GM18511 (cell line): Measurements from ENCODE around the gene SMG9.
A peak's percentile ranks its signal among the peaks of the same experiment; 100 is the strongest.

ENCODE experiments used
- ATAC-seq: cut with Tn5 transposase; IDR thresholded peaks from one replicate; pipeline ENCODE4 v1.9.1; 2021; ENCODE audit warnings: mild to moderate bottlenecking, moderate library complexity; ENCODE audit not compliant: unreplicated experiment

Gene SMG9, protein sequence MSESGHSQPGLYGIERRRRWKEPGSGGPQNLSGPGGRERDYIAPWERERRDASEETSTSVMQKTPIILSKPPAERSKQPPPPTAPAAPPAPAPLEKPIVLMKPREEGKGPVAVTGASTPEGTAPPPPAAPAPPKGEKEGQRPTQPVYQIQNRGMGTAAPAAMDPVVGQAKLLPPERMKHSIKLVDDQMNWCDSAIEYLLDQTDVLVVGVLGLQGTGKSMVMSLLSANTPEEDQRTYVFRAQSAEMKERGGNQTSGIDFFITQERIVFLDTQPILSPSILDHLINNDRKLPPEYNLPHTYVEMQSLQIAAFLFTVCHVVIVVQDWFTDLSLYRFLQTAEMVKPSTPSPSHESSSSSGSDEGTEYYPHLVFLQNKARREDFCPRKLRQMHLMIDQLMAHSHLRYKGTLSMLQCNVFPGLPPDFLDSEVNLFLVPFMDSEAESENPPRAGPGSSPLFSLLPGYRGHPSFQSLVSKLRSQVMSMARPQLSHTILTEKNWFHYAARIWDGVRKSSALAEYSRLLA

DNA sequence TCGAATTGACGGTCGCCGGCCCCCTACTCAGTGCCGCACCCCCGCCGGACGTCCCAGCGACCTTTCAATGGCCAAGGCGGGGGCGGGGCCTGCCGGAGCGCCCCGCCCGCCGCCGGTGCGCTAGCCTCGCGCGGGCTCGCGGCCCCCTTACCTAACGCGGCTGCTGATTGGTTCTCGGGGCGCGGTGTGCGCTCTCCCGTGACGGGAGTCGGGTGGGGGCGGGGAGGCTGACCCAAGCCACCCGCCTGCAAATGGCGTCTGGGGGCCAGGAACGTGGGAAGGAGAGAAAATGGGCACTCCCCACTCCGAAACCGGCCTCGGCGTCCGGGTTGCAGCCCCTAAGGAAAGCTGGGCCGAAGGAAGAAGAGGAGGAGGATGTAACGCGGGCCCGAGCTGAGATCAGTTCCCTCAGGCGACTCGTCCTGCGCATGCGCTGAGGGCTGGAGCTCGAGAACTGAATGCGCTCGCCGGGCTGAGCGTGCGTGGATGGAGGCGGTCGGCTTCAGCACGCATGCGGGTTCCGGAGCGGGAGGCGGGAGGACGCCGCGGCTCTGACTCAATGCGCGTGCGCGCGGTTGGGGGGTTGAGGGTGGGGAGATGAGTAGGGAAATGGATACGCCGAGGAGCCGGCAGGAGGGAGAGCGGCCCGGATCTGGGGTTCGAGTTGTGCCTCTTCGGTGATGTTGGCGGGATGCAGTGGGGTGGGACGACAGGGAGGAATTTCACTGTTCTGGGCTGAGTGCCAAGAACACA is at the start of gene SMG9:
Gene SMG9, minus strand, starts transcription at position 460 of the 753 bp plus-strand sequence. CDS start 4,221 bp downstream, outside the sequence.
- peak; percentile 69 for ATAC-seq

DNA sequence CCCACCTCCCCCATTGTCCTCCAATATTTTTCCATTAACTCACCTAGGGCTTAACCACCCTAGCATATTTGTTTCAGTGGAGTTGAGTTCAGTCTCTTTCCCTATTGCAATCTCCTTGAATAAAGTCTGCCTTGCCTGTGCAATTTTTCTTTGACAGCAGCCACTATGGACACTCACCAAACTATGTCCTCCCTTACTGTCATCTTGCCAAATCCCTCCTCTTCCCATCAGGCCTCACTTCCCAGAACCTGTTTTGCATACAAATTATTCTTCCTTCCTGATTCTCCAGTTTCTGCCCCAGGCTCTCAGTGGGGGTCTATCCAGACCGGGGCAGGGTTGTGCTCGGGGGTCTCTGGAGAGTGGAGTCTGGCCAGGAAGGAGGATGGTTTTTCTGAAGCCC is 49.7 kb upstream of the SMG9 start:
- ATAC-seq: no peak

DNA sequence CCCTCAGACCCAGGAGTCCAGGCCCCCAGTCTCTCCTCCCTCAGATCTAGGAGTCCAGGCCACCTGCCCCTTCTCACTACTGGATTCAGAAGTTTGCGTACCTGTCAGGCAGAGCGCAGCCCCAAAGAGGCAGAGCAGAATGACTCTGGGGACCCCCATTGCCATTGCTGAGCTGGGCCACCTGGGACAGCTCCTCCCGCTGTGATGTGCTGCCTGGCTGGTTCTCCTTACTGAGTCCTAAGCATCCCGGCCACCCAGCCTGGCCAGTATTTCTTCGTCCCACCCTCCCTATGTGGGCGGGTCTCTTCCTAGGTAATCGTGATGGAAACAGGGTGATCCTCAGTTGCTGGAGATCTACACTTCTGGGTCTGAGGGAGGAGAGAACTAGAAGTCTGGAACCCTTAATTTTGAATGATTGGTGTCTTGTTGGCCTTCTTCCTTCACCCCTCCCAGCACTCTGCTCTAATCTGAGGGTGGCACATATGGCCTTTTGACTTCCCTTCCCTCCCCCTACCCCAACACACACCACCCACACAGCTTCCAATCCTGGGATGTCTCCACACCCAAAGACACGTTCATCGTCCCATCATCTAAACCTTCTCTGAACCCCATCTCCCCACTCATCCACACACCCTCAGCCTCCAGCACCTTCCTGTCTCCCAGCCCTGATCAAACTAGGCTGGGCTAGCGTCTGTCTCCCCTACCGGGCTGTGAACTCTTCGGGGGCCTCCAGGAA is 47.6 kb upstream of the SMG9 start, which contains the start of gene LYPD5:
Gene LYPD5, minus strand, starts transcription at position 232 of the 736 bp plus-strand sequence. Its CDS starts 67 bp downstream, at position 165.
- ATAC-seq: no peak

DNA sequence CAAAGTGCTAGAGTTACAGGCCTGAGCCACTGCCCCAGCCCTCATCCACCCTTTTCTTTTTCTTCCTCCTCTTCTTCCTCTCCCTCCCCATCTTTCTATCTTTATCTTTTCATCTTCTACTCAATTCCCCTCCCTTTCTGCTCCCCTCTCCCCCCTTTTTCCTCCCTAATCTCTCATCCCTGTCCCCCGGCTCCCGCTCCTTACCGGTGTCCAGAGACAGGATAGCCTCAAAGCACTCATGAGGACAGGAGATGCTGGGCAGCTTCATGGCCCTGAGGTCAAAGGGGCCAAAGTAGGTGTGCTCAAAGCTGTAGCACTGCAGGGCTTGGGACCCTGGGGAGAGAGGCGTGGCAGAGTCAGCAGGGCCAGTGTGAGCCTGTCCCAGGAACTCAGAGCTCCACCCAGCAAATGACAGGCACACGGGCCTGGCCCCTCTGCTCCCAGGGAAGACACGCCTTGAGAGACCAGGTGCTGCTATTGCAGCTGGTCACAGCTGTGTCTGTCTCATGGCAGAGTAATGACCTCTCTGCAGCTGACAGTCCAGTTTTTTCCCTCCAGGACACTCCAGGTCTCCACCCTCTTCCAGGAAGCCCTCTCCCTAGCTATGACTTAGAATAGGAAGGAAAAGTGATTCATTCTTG is 44.9 kb upstream of the SMG9 start:
- ATAC-seq: no peak

DNA sequence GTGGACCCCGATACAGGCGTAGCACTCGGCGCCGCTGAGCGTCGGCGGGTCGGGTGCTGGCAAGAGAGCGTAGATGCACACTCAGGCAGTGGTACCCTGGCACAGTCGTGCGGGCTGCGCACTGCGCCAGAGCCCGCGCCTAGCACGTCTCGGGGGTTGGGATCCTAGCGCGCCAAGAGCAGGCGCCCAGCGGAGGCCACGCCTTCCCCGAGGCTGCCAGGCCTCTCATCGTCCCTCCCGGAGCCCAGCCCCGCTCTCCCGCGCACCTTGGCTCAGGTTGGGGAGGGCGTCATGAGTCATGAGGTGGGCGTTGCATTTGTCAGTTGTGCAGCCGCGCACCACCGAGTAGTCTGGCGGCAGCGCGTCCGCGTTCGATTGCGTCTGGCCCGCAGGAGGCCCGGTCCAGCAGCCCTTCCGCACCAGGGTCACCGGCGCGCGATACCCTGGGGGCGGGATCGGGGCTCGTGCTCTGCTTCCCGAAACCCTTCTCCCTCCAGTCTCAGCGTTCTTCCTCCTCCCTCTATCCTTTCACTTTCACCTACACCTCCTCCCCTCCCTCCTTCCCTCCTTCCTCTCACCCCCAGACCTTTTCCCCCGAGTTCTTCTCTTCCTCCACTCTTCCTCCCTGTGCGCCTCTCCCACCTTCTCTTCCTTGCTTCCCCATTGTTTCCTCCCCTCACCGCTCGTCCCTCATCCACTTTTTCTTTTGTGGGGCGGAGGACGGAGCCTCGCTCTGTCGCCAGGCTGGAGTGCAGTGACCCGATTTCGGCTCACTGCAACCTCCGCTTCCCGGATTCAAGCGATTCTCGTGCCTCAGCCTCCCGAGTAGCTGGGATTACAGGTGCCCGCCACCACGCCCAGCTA is 44.0 kb upstream of the SMG9 start:
- ATAC-seq: no peak

DNA sequence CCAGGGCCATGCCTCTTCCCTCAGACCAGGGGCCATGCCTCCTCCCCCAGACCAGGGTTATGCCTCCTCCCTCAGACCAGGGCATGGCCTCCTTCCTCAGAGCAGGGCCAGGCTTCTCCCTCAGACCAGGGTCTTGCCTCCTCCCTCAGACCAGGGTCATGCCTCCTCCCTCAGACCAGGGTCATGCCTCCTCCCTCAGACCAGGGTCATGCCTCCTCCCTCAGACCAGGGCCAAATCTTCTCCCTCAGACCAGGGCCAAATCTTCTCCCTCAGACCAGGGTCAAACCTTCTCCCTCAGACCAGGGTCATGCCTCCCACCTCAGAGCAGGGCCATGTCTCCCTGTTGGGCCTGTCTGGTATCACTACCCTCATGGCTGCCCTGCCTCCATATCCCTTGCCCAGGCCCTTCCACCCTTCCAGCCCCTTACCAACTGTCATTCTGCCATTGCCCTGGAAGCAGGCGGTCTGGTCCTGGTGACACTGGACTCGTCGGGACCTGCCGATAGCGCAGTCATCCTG is 43.3 kb upstream of the SMG9 start:
- no peak for ATAC-seq

DNA sequence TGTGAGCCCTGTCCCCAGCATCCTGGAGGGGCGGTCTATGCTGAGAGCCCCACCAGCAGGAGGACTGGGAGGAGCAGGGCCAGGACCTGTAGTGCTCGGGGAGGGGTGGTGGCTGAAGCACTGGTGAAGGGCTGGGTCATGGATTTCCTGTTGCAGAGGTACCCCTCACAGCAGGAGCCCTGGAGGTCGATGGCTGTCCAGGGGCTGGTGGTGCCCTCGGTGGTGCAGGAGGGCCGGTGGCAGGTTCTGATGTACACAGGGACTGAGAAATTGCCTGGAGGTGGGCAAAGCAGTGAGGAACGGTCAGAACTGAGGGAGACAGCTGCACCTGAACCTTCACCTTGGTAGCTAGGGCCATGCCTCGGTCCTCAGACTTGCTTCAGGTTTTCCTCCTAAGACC is 42.8 kb upstream of the SMG9 start:
- no peak for ATAC-seq

DNA sequence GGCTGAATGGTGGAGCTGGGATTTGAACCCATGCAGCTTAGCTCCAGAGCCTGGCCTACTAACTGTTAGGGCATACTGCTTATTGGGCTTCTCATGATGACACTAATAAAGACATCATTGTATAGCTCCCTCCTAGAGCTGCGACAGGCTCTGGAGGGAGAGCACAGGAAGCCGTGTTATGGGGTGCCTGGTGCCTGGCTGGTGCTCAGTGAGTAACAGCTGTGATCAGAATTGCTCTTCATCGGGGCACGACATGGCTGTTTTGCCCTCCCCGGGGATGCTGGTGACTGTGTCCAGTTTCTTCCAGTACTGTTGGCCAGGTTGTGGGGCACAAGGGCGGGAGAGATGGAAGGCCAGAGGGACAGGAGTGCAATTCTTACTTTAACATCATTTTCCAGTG is 42.4 kb upstream of the SMG9 start:
- no peak for ATAC-seq

DNA sequence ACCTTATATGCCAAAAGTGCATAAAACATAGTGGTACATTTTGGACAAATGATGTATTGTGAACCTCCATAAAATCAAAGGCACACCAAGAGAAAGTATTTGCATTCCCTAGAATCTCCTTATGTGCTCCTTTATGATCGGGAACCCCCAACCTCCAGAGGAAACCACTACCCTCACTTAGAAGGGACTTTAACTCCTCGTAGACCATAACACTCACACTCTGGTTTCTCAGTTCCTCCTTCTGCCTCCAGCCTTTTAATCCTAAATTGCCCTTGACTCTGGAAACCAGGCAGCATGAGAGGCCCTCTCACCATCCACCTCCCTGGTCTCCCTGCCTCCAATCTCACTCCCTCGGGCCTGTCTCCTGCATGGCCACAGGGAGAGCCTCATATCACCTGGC is 35.8 kb upstream of the SMG9 start:
- peak; percentile 56 for ATAC-seq

DNA sequence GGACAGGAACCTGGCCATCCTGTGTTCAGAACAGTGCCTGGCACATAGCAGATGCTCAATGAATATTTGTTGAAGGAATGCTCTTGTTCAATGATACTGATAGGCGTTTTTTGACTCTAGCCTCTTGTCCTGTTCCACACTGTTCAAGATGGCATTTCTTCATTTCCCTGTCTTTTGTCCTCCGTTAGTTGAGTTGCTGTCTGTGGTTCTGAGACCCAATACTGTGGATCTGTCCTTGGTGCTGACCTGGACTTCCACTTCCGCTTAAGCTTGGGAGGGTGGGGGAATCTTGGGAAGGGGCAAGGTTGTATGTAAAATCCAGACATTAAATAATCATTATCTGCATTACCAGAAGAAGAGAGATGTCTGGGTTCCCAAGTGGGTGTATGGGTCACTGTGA is 34.3 kb upstream of the SMG9 start:
- no peak for ATAC-seq

DNA sequence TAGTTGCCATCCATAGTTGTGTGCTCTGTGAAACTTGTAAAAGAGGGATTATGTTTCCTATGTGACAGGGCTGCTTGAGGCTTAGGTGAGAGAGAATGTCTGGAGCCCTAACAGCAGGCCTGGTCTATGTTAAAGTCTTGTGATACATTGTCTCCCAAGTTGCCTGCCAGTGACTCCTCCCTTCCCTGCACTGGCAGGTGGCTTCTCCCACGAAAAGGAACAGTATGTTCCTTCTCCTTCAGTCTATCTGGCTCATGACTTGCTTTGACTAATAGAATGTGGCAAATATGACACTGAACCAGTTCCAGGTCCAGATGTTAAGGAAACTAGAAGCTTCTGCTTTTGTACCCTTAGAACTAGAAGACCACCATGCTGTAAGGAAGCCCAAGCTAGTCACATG is 31.9 kb upstream of the SMG9 start:
- no peak for ATAC-seq

DNA sequence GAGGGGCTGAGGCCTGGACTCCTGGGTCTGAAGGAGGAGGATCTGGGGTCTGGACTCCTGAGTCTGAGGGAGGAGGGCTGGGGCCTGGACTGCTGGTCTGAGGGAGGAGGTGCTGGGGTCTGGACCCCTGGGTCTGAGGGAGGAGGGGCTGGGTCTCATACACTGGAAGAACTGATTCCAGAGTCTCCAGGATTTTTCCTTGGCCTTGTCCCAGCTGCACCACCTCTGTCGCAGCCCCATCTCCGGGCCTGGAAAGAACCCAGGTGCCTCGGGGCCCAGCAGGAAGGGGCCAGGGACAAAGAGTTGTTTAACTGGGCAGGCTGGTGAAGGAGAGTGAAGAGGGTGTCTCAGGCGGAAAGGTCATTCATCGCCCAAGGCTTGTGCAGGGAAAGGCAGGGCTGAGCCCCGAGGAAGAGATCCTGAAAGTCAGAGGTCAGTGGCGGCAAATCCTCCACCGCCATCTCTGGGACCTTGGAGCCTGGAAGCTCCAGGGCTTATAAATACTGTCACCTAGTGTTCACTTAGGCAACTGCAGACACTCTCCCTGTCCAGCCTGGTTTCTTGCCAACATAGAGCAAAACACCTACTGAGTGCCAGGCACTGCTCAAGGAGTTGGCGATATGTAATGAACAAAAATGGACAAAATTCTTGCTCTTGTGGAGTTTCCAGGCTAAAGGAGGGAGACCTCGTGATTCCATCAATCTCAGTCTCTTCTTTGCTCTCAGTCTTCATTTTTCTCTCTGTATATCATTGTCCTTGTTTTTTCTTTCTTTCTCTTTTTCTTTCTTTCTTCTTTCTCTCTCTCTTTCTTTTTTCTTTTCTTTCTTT is 30.4 kb upstream of the SMG9 start:
- peak; percentile 50 for ATAC-seq

DNA sequence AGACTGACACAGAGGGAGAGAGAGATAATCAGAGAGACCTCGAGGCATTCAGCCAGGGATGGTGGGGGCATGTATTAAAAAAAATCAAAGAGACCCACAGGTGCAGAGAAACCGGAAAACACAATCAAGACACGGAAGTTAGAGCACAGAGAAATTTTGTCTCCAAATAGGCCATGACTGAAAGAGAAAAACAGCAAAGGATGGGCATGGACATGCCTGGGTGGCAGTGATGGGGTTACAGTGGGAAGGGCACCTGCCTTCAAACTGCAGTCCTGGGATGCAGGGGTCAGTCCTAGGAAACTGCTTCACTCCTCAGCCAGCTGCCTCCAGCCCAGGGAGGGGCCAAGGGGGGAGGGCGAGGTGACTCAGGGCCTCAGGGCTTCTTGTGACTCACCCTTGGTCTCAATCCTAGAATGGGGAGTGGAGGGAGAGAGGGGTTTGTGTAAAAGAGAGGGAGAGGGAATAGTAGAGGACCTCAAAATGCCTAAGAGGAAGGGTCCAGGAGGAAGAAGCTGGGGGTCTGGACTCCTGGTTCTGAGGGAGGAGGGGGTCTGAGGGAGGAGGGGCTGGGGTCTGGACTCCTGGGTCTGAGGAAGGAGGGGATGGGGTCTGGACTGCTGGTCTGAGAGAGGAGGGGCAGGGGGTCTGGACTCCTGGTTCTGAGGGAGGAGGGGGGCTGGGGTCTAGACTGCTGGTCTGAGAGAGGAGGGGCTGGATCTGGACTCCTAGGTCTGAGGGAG is 29.6 kb upstream of the SMG9 start:
- ATAC-seq: no peak

DNA sequence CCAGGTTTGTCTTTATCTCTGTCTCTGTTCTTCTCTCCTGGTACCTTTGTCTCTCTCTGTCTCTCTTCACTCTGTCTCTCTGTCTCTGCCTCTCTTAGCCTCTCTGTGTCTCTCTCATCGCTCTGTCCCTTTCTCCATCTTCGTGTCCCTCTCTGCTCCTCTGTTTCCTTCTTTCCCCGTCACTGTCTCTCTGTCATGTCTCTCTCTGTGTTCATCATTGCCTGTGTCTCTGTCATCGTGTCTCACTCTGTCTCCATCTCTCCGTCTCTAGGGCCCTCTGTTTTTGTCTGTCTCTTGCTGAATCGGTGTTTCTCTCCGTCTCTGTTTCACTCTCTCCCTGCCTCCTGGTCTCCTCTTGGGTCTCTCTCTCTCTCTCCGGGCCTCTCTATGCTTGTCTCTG is 28.9 kb upstream of the SMG9 start:
- ATAC-seq: no peak

DNA sequence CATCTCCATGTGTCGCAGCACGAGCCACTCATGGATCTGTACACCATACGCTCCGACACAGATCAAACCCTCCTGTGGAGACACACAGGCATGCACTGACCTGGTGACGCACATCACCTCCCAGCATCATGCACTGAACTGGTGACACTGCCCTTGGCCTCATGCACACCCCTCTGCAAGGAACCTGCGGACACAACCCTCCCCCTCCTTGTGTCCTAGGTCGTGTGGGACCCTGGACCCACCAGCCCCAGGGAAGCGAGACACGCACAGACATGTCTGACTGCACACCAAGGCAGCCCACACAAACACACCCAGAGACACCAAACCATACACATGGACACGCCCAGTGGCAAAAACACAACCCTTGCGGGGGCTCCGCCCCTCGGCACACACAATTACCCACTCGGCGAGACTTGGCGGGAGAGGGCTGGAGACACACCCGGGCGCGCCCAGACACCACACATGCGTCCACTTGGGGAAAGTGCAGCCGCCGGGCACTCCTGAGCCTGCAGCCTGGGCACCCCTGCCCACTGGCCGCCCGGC is 28.0 kb upstream of the SMG9 start:
- ATAC-seq: no peak

DNA sequence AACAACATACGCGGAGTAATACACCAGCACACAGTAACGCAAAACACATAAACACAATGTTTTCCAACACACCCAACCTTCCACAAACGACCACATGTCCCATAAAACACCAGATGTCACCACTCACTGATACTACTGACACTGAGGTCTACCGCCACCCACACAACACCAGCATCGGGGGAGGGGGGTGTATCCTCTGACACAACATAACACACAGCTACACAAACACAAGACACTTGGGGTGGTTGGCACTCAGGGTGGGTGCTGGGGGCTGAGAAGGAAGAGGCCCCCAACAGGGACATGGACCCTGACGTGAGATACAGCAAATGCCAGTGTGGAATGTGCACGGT is 27.5 kb upstream of the SMG9 start:
- no peak for ATAC-seq

DNA sequence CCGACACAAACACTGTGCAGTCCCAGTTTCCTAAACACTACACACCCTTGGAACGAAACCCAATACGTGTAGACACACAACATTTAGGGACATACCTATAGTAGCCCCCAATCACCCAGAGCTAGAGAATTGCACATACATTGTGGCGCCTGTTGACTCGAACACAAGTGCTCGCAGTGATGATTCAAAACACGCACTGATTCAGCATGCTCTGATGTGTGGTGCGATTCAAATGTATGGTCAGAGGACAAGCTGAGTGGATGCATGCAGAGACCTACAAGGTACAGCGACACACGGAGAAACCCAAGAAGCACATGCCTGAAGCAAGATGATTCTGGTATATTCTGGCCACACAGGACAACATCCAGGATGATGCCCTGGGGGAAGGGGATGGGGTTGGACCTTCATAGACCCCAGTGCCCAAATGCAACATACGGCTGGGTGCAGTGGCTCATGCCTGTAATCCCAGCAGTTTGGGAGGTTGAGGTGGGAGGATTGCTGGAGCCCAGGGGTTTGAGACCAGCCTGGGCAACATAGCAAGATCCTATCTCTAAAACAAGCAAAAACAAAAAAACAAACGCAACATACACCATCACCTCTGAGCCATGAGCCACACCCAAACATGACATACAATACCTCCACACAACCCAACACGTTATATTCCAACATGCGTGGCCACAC is 27.0 kb upstream of the SMG9 start:
- no peak for ATAC-seq
